C4-2B (cell line): Measurements from ENCODE around the gene MLYCD.

Experiments used
- H3K27ac ChIP-seq: fragments of 450-650 bp; 2 replicates; pipeline ENCODE4 v1.5.1; 2017
- ZFX ChIP-seq: fragments of 450-650 bp; IDR thresholded peaks from 2 replicates; pipeline ENCODE4 v1.6.1; 2017
- TF ChIP-seq, protein P1 (sequence below): fragments of 450-650 bp; conservative IDR thresholded peaks from 2 replicates; pipeline ENCODE4 v1.5.1; 2017; ENCODE audit warnings: mild to moderate bottlenecking

MLYCD gene

GRCh38 chr16:83898463-83899271 is at the start of gene MLYCD:
TSS of gene MLYCD (plus strand) at chr16:83899115. CDS start at chr16:83899145, 30 bp downstream.
- TF ChIP-seq, protein P1, sequence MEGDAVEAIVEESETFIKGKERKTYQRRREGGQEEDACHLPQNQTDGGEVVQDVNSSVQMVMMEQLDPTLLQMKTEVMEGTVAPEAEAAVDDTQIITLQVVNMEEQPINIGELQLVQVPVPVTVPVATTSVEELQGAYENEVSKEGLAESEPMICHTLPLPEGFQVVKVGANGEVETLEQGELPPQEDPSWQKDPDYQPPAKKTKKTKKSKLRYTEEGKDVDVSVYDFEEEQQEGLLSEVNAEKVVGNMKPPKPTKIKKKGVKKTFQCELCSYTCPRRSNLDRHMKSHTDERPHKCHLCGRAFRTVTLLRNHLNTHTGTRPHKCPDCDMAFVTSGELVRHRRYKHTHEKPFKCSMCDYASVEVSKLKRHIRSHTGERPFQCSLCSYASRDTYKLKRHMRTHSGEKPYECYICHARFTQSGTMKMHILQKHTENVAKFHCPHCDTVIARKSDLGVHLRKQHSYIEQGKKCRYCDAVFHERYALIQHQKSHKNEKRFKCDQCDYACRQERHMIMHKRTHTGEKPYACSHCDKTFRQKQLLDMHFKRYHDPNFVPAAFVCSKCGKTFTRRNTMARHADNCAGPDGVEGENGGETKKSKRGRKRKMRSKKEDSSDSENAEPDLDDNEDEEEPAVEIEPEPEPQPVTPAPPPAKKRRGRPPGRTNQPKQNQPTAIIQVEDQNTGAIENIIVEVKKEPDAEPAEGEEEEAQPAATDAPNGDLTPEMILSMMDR: no peak
- no peak for TF ChIP-seq ZFX
- peak within 1 kb of the TSS; percentile 94 for H3K27ac ChIP-seq

DNA sequence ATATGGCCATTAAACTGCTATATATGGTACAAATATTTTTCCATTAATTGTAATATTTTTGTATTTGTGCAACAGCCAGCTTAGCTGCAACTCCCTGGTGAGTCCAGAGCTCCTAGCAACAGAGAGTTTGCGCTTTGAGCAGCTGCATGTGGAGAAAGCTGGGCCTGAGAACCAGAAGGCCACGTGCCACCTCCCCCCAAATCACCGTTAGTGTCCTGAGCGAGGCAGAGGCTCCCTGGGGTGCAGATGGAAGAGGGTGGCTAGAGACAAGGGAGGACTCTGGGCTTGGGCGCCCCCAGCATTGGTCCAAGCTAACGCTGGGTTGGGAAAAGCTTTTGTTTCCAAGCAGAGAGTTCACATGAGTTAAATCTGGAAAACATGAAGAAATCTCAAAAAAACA is 49.5 kb upstream of the MLYCD start:
- TF ChIP-seq, protein P1: no peak
- no peak for TF ChIP-seq ZFX
- no peak overlapping the region for H3K27ac ChIP-seq

DNA sequence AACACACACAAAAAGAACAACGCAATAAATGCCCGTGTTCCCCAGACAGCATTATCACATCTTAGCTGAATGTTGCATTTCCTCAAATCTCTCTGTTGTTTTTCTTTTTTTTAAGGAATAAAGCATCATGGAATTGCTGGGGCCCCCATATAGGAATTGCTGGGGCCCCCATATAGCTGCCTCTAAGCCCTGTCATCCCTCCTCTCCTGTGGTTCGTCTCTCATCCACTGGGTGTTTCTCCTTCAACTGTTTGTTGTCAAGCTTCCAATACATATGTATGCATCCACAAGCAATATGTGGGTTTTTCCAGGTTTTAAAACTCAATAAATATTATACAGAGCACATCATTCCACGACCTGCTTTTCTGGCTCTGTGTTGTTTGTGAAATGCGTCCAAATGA is 48.0 kb upstream of the MLYCD start:
- TF ChIP-seq ZFX: no peak
- TF ChIP-seq, protein P1: no peak
- no peak overlapping the region for H3K27ac ChIP-seq

DNA sequence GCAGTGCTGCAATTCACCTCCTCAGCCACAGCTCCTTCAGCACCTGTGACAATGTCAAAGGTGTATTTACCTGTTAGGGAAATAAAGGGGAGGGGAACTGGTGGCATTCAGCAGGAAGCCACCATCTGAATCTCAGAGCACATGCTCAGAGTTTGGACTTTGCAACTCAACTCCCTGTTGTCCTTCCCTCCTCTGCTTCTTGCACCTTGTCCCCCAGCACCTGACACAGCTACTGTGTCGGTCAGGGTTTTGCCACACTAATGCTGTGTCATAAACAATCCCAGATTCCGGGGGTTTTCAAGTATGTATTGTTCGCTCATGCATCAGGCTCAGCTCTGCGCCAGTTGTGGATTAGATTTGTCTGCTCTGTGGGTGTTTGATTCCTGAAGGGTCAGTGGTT is 47.4 kb upstream of the MLYCD start:
- TF ChIP-seq, protein P1: no peak
- no peak for TF ChIP-seq ZFX

GRCh38 chr16:83852774-83853173 is 46.1 kb upstream of the MLYCD start:
- TF ChIP-seq ZFX: no peak
- TF ChIP-seq, protein P1: no peak
- H3K27ac ChIP-seq: no peak overlapping the region

More for the DNA sequence above, 47.4 kb upstream of the MLYCD start:
- no peak overlapping the region for H3K27ac ChIP-seq

GRCh38 chr16:83853834-83854233 is 45.1 kb upstream of the MLYCD start:
- no peak overlapping the region for H3K27ac ChIP-seq
- TF ChIP-seq ZFX: no peak
- TF ChIP-seq, protein P1: no peak

DNA sequence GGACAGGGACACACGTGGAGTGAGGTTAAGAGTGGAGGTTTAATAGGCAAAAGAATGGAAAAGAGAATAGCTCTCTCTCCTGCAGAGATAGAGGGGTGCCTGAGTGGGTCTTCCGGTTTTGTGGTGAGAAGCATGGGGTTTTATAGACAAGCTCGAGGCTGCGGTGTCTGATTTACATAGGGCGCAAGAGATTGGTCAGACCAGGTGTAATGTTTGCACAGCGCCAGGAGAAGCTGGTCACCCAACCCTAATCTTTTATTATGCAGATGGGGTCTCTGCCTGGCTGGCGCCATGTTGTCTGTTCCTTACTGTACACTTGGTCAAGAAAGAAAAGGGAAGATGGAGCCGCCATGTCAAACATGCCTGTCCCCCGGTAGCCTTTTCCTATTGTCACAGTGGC is 44.5 kb upstream of the MLYCD start:
- TF ChIP-seq ZFX: no peak
- TF ChIP-seq, protein P1: no peak
- H3K27ac ChIP-seq: no peak overlapping the region
